GM18511 (cell line): ENCODE results near the gene SCN4A.
"Not testable (repeated sequence)": the region's sequence is repeated elsewhere in the genome, so short reads cannot be mapped to it uniquely, and the experiment has no call there.

Source experiments
- ATAC-seq: cut with Tn5 transposase; IDR thresholded peaks from one replicate; pipeline ENCODE4 v1.9.1; 2021; ENCODE audit warnings: mild to moderate bottlenecking, moderate library complexity; ENCODE audit not compliant: unreplicated experiment

Gene SCN4A

GRCh38 chr17:63986821-63987220, 14.1 kb upstream of the SCN4A start:
- ATAC-seq: no peak

DNA sequence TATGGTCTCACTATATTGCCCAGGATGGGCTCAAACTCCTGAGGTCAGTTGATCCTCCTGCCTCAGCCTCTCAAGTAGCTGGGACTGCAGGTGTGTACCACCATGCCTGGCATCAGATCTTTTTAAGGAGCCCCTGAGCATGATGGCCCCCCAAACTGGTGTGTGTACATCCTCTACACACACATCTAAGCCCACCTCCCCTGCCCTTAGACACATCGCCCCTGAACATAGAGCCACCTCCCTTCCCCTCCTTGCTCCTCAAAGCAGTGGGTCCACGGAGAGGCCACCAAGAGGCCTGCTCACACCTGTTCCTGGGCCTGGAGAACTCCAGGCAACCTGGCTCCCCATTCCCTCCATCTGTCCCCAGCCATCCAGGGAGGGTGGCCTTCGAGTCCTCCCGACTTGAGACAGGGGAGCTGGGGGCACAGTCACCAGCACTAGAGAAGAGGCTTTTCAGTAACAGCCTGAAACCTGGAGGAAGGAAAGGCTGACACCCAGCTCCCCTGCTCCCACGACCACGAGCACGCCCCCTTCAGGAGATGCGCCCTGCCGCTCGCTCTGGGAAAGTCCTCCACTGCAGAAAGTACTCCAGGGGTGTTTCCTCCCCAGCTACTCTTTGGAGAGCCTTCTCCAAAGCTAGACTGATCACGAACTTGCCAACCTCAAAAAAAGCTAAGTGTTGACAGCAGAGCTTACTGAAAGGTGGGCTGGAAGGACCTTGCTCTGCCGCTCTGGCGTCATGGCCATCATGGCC, 12.8 kb upstream of the SCN4A start:
- ATAC-seq: no peak

DNA sequence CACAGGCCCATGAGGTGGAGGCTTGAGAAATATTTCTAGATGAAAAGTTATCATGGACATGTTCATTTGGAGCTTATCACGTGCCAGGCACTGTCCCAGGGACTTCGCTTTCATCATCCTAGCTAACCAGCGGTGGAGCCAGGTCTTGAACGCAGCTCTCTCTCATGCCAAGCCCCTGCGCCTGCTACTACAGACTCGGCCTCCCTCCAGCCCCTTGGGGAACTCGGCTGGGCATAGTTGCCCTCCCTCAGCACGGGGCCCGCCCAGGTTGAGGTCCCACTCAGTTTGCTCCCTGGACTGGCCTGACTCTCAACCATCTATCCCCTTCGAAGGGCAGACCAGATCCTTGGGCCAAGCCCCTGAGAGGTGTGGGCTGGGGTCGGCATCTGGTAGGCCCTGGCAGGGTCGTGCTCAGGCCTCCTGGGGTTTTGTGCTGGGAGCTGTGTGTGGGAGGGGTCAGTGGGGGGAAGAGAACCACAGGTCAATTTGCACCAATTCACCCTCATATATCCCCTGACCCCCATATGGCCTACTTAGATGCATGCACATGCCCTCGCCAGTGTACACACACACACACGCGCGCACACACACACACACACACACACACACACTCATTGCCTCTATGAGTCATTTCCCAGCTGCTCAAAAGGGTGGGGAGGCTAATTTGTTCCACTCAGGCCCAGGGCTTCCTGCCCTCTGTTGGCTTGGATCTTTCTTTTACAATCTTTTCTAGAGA, 12.1 kb upstream of the SCN4A start:
- no peak for ATAC-seq

GRCh38 chr17:63984236-63984635, 11.5 kb upstream of the SCN4A start:
- no peak for ATAC-seq

DNA sequence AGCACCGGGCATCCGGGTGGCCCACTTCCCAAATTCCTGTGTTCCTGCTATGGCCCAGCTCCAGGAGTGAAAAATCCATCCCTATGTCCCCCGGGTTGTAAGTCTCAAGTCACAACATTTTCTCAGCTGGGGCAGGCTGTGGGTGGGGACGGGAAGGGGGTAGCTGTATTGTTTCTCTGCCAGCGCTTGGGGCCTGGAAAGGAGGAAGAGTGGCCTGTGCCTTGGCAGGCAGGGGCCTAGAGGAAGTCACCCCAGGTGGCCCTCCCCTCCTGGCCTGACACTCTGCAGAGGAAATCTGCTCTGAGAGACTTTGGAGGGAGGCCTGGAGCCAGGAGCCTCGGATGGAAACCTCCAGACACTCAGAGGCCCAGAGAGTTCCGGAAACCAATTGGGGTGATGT, 10.6 kb upstream of the SCN4A start:
- no peak for ATAC-seq

DNA sequence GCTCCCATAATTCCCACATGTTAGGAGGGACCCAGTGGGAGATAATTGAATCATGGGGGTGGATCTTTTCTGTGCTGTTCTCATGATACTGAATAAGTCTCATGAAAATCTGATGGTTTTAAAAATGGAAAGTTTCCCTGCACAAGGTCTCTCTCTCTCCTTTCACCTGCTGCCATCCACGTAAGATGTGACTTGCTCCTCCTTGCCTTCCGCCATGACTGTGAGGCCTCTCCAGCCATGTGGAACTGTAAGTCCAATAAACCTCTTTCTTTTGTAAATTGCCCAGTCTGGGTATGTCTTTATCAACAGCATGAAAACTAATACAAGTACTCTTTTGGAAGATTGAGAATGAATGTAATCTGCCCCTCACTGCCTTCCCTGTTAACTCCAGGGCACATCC, 9.9 kb upstream of the SCN4A start:
- ATAC-seq: not testable (repeated sequence)

GRCh38 chr17:63978272-63979200, 5.8 kb upstream of the SCN4A start:
- no peak for ATAC-seq

- no peak for ATAC-seq
Observed at GRCh38 chr17:63976702-63977101, 4.0 kb upstream of the SCN4A start.

DNA sequence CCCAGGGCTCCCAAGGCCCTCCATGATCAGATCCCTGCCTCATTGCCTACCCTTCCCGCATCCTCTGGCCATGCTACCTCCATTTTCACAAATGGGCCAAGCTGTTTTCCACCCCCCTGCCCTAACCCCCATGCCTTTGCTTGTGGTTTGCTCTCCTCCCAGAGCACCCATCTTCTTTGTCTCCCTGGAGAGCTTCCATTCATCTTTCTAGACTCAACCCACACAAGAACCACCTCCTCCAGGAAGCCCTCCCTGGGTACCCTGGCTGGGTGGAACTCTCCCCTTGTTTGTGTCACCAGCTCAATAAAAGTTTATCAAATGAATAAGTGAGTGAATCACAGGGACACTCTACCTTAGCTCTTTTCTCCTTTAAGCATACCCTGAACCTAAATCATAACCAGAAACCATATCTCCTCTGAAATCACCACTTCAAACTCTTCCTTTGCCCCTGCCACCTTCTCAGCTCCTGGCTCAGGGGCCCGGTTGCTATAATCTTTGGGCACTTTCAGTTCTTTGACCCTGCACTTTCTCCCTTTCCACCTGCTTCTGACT, 2.9 kb upstream of the SCN4A start:
- no peak for ATAC-seq

DNA sequence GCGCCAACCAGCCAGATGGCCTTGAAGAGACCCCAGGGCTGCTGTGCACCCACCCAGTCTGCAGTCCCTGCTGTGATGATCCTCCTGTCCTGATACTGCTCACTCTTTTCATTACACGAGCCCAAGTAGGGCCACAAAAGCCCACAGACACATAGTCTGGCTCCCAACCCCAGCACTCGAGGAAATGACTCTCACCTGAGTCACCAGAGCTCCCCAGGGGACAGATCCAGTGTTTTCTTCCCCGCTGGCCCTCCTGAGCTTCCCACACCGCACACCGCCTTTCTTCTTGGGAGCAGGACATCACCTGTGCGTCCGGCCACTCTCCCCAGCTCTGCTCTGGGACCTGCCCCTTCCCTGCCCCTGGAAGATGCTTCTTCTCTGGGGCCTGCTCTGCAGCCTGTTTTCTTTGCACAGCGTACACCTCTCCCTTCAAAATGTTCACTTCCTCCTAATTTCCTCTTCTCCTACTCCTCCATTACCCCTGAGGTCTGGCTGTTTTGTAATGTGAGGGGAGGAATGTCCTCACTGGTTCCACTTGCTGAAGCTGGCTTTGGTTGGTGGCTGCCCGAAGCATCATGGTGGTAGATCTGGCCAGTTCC, 2.0 kb upstream of the SCN4A start:
- ATAC-seq: no peak

GRCh38 chr17:63973930-63974593, 1.3 kb upstream of the SCN4A start:
- ATAC-seq: no peak

GRCh38 chr17:63973247-63973646, 529 bp upstream of the SCN4A start:
- ATAC-seq: no peak

DNA sequence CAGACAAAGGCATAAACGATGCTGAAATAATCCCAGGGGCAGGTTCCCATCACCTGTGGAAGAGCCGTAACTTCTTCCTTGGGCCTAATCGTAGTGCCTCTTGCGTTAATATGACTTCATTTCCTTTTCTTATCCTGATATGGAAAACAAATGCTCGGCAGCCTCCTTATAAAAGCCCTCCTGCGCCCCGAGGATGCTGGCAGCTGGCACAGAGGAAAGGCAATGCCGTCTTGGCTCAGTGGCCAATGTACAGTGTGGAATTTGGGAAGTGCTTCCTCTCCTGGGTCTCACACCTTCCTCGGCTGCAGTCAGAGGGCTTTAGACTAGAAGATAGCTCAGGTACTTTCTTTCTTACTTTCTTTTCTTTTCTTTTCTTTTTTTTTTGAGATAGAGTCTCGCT, 3.4 kb downstream of the SCN4A start:
- ATAC-seq: no peak

DNA sequence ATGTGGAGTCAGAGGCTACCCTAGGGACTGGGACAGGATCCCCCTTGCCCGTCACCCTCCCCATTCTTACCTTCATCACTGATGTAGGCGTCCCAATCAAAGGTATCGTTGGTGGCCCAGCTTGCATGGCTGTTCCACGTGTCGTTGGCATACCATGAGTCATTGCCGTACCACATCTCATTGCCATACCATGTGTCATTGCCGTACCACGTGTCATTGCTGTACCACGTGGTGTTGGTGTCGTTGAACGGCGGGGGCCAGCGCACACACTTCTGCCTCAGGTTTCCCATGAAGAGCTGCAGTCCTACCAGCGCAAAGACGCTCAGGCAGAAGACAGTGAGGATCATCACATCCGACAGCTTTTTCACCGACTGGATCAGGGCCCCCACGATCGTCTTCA, 4.8 kb downstream of the SCN4A start:
- ATAC-seq: no peak

DNA sequence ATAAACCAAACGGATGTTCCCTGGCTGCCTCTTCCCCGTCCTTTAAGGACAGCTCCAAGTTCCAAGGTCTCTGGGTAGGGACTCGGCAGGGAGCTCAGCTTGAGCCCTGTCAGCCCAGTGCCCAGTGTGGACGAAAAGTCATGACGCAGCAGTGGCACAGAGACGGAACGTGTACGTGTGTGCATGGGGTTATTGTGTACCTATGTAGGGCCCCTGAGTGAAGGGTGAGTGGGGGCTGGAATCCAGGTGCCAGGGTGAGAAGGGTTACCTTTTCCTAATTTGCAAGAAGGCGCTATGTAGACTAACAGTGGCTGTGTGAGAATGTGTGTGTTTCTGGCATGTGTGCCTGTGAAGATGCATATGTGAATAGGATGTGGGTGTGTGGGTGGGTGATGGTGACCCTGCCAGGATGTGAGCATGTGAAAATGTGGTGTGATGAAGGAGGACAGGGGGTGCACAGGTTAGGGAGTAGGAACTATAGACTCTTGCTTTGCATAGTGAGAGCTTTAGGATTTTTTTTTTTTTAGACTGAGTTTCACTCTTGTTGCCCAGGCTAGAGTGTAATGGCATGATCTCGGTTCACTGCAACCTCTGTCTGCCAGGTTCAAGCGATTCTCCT, 6.0 kb downstream of the SCN4A start:
- ATAC-seq: no peak

- ATAC-seq: no peak
Observed at GRCh38 chr17:63963123-63963522, 9.6 kb downstream of the SCN4A start.

- no peak for ATAC-seq
Observed at GRCh38 chr17:63962298-63962744, 10.4 kb downstream of the SCN4A start.

DNA sequence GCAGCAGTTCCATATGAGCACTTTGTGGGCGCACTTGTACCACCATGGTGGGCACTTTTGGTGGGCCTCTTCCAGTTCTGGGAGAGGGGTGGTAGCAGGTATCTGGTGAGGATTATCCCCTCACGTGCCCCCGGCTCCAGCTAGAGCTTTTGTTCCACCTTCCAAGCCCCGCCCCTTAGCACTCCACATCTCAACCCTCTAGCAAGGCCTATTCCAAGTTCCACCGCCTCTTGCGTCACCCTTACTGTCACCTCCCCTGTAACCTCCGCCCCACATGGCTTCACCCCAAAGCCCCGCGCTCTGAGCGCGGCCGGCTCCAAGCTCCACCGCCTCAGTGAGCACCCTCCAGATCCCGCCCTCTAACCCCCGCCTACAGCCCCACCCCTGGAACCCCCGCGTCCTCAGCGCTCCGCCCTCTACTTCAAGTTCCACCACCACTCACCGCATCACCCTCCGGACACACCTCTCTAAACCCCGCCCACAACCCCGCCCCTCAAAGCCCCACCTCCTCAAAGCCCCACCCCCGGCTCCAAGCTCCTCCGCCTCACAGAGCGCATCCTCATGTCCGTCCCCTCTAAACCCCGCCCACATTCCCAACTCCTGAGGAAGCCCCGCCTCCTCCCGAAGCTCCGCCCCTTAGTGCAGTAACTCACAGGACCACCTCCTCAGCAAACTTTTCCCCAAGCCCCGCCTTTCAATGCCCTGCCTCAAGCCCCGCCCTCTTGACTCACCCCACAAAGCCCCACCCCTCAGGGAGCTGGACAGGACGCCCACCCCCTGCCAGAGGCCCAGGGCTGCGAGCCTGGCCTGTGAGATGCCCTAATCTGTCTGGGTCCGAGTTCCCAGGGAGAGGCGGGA, 11.1 kb downstream of the SCN4A start:
- ATAC-seq: no peak

- ATAC-seq: no peak
Observed at GRCh38 chr17:63960430-63960829, 12.3 kb downstream of the SCN4A start.
